Motor neuron (in vitro differentiated cells): ENCODE data around the gene LARP6. TPM values are rescaled to one million over a fixed set of nuclear protein-coding genes. Genes with fewer than 3 reads are reported as not detected.

Source experiments
- ATAC-seq, 8 experiments: fragments of 200-7000 bp; cut with Tn5 transposase; replicated peaks in 6 of 8; 2 replicates each; pipeline ENCODE4 v1.8.0; 2021; ENCODE audit warnings: mild to moderate bottlenecking in 8 of 8, moderate library complexity in 8 of 8
- H3K27ac ChIP-seq, 2 donors: fragments of 250-450 bp; sonication (Bioruptor Pico); 2 replicates each; pipeline ENCODE4 v1.9.0; 2021; ENCODE audit warnings: antibody characterized with exemption in 2 of 2, mild to moderate bottlenecking in 2 of 2, moderate library complexity in 1 of 2
- H3K4me1 ChIP-seq, 2 donors: fragments of 250-450 bp; sonication (Bioruptor Pico); replicated peaks in 1 of 2; 2 replicates each; pipeline ENCODE4 v1.6.1; 2021; ENCODE audit warnings: antibody characterized with exemption in 2 of 2, mild to moderate bottlenecking in 2 of 2, moderate library complexity in 1 of 2
- H3K4me3 ChIP-seq, 5 donors: fragments of 250-450 bp; sonication (Bioruptor Pico); 2 replicates each; pipeline ENCODE4 v1.9.0; 2021; ENCODE audit warnings: antibody characterized with exemption in 5 of 5, mild to moderate bottlenecking in 5 of 5, moderate library complexity in 4 of 5
- WGBS, 10 experiments: fragments of 450-650 bp; shearing (Covaris generic); methylation state at CpG; one replicate each; pipeline ENCODE4 v1.0.0; 2022; 5-methylcytosine and 5-hydroxymethylcytosine counted together
- in situ Hi-C, 9 experiments: fragments of 400-800 bp; cut with MboI; loops; one replicate each; pipeline ENCODE4 v1.15.0; 2021; ENCODE audit warnings: low sequenced_read_pairs in 9 of 9, low pct_unique_long_range_greater_than_20kb in 2 of 9; ENCODE audit not compliant: unreplicated experiment in 9 of 9
- total RNA-seq, 8 experiments: library from RNA; unstranded; fragments of 300-600 nt; gene quantifications; 2 replicates each; pipeline versions ENCODE4 v1.2.3 to v1.2.4, GENCODE V29; 2022

The LARP6 gene
- total RNA-seq, 8 experiments from 2014 or later: 13.9 to 38.5 (median 17.5) TPM

GRCh38 chr15:70794596-70795310 is 59.2 kb downstream of the LARP6 start:
- H3K4me3 ChIP-seq: no peak overlapping the region
- ATAC-seq: peak in 2 of 8 experiments; percentile 43 to 57
- H3K27ac ChIP-seq: no peak overlapping the region
- 20 to 100% (median 90%) methylated on average over 1 to 9 of the region's 12 CpGs; no CpG with 5 or more reads in 3 of the 10 experiments for WGBS, 10 experiments
- no peaks in the 10 kb centered on the region for H3K4me1 ChIP-seq
- in situ Hi-C loops: no loop called here

GRCh38 chr15:70793694-70794093 is 60.3 kb downstream of the LARP6 start:
- Histone ChIP-seq H3K27ac (no peak overlapping the region), H3K4me3 (no peak overlapping the region), H3K4me1 (no peaks in the 10 kb centered on the region)
- 60 to 100% (median 86%) methylated on average over 2 to 5 of the region's 6 CpGs; no CpG with 5 or more reads in 3 of the 10 experiments for WGBS, 10 experiments
- ATAC-seq: no peak
- in situ Hi-C loops: no loop called here

GRCh38 chr15:70792171-70792573 is 61.8 kb downstream of the LARP6 start:
- peak in 2 of 8 experiments; percentile 5 to 31 for ATAC-seq
- 9 to 100% (median 55%) methylated on average over 1 to 2 of the region's 2 CpGs; no CpG with 5 or more reads in 2 of the 10 experiments for WGBS, 10 experiments
- Histone ChIP-seq H3K4me3 (no peak overlapping the region), H3K4me1 (no peaks in the 10 kb centered on the region), H3K27ac (no peak overlapping the region)
- in situ Hi-C loops: no loop called here

GRCh38 chr15:70791259-70791658 is 62.7 kb downstream of the LARP6 start:
- in situ Hi-C loops: no loop called here
- WGBS, 10 experiments: 0 to 100% (median 50%) methylated on average over 1 to 4 of the region's 5 CpGs; no CpG with 5 or more reads in 5 of the 10 experiments
- Histone ChIP-seq H3K4me3 (no peak overlapping the region), H3K4me1 (no peaks in the 10 kb centered on the region), H3K27ac (no peak overlapping the region)
- ATAC-seq: peak in 2 of 8 experiments; percentile 56 to 90

- 6 to 80% (median 54%) methylated on average over 2 to 4 of the region's 4 CpGs; no CpG with 5 or more reads in 2 of the 10 experiments for WGBS, 10 experiments
- peak in 4 of 8 experiments; percentile 37 to 91 (median 74) for ATAC-seq
These were observed 64.7 kb downstream of the LARP6 start for GRCh38 chr15:70789213-70789612.

GRCh38 chr15:70788114-70789049 is 65.6 kb downstream of the LARP6 start:
- in situ Hi-C loops: no loop called here
- 63 to 92% (median 82%) methylated on average over 2 to 6 of the region's 6 CpGs; no CpG with 5 or more reads in 2 of the 10 experiments for WGBS, 10 experiments
- no peaks in the 10 kb centered on the region for H3K4me1 ChIP-seq
- no peak overlapping the region for H3K4me3 ChIP-seq
- ATAC-seq: no peak
- H3K27ac ChIP-seq: no peak overlapping the region

More at GRCh38 chr15:70789213-70789612, 64.7 kb downstream of the LARP6 start:
- in situ Hi-C loops: no loop called here
- Histone ChIP-seq H3K27ac (no peak overlapping the region), H3K4me3 (no peak overlapping the region), H3K4me1 (no peaks in the 10 kb centered on the region)

- H3K4me3 ChIP-seq: no peak overlapping the region
- 61 to 100% (median 92%) methylated on average over 1 to 4 of the region's 4 CpGs; no CpG with 5 or more reads in 3 of the 10 experiments for WGBS, 10 experiments
- H3K4me1 ChIP-seq: no peaks in the 10 kb centered on the region
- no peak for ATAC-seq
- H3K27ac ChIP-seq: no peak overlapping the region
- in situ Hi-C loops: no loop called here
These were observed 67.0 kb downstream of the LARP6 start for GRCh38 chr15:70786996-70787395.

GRCh38 chr15:70783610-70784022 is 70.3 kb downstream of the LARP6 start:
- peak in 5 of 8 experiments; percentile 53 to 92 (median 85) for ATAC-seq
- Histone ChIP-seq H3K4me3 (no peak overlapping the region), H3K27ac (no peak overlapping the region), H3K4me1 (no peaks in the 10 kb centered on the region)
- 0 to 100% (median 68%) methylated on average over 1 to 6 of the region's 6 CpGs; no CpG with 5 or more reads in 2 of the 10 experiments for WGBS, 10 experiments
- in situ Hi-C loops: no loop called here

- whole genome bisulfite sequencing, 10 experiments: 57 to 100% (median 74%) methylated on average over 1 to 3 of the region's 3 CpGs
- no peak for ATAC-seq
- in situ Hi-C loops: no loop called here
- H3K4me3 ChIP-seq: no peak overlapping the region
- no peak overlapping the region for H3K27ac ChIP-seq
- H3K4me1 ChIP-seq: no peaks in the 10 kb centered on the region
These were observed 70.9 kb downstream of the LARP6 start for GRCh38 chr15:70783041-70783440.

- Histone ChIP-seq H3K4me3 (no peak overlapping the region), H3K27ac (no peak overlapping the region), H3K4me1 (no peaks in the 10 kb centered on the region)
- WGBS, 10 experiments: 67 to 100% (median 91%) methylated on average over 1 to 3 of the region's 5 CpGs; no CpG with 5 or more reads in 5 of the 10 experiments
- in situ Hi-C loops: no loop called here
- no peak for ATAC-seq
These were observed 72.7 kb downstream of the LARP6 start for GRCh38 chr15:70781236-70781635.
